ENCODE data around the gene SERINC4.
"Not testable (repeated sequence)": the region's sequence is repeated elsewhere in the genome, so short reads cannot be mapped to it uniquely, and the experiment has no call there.

SERINC4 gene

DNA sequence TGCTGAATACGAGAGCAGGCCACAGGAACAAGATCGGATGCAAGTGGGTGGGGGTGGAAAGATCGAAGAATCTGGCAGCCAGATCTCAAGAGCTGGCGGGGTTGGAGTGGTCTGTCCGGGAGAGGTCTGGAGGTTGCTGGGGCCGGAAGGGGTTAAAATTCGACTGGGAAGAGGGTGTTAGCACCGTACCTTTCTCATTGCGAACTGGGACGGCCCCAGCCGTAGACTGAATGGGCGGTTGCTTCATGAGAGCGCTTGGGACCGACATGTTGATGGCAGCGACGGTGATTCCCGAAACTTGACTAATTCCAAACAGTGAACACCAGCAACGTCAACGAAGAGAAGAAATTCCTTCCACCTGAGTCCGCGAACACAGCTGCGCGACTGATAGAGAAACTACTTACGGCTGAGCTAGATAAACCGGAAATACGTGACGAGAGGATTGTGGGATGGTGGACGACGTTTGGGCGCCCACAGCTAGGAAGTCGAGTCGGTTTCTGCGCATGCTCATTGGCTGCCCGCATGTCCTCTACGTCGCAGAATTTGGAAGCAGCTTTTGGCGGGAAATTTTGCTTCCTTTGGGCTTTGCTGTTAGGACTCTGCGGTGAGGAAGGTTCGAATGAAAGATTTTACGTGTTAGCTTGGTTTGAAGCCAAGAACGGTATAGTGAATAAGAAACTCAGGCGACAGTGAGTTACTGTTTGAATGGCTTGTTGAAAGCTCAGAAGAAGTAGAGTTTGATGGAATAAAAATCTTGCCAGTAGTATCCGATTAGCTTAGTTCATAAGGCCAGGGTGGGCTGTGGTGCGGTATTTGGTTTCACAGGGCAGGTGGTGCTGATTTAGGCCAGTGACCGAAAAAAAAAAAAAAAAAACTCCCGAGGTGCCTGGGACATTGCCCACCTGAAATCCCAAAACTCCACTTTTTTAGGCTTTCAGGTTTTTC, 24.6 kb upstream of the SERINC4 start, which contains the start of gene MFAP1:
Gene MFAP1, minus strand, starts transcription at position 389 of the 945 bp plus-strand sequence. Its CDS starts 121 bp downstream, at position 268.
- H3K4me3 ChIP-seq (ENCODE audit: low read depth, low read length): peak within 1 kb of the TSS; percentile 84
- H3K9me3 ChIP-seq (ENCODE audit: control insufficient read depth, insufficient read depth, low read depth, low read length): peaks cover 3% of the 10 kb centered on the region; the same call in 1 of the 2 replicates
- peak within 1 kb of the TSS; percentile 10; the same call in 1 of the 2 replicates for H3K27ac ChIP-seq (ENCODE audit: low read depth, low read length)
- H3K27me3 ChIP-seq (ENCODE audit: control insufficient read depth, insufficient read depth, low read length): no peaks in the 10 kb centered on the region
- peaks cover 9% of the 10 kb centered on the region; the same call in 1 of the 2 replicates for H3K36me3 ChIP-seq (ENCODE audit: control insufficient read depth, insufficient read depth, low read length)
- peak within 1 kb of the TSS; percentile 85 for H3K9ac ChIP-seq (ENCODE audit: low read length)
- 0 out of 2 replicates have a peak, but pooled peaks cover 7% of the 10 kb centered on the region for H3K4me1 ChIP-seq (ENCODE audit: control insufficient read depth, insufficient read depth, low read length)

- Histone ChIP-seq H3K9ac (ENCODE audit: low read length) (no peak overlapping the region), H3K27ac (ENCODE audit: low read depth, low read length) (no peak overlapping the region), H3K4me1 (ENCODE audit: control insufficient read depth, insufficient read depth, low read length) (no peaks in the 10 kb centered on the region), H3K27me3 (ENCODE audit: control insufficient read depth, insufficient read depth, low read length) (no peaks in the 10 kb centered on the region), H3K36me3 (ENCODE audit: control insufficient read depth, insufficient read depth, low read length) (peaks cover 16% of the 10 kb centered on the region), H3K4me3 (ENCODE audit: low read depth, low read length) (no peak overlapping the region), H3K9me3 (ENCODE audit: control insufficient read depth, insufficient read depth, low read depth, low read length) (peaks cover 3% of the 10 kb centered on the region; the same call in 1 of the 2 replicates)
Observed at GRCh38 chr15:43821505-43821904, 21.5 kb upstream of the SERINC4 start.

GRCh38 chr15:43815064-43815463, 15.0 kb upstream of the SERINC4 start:
- H3K4me1 ChIP-seq (ENCODE audit: control insufficient read depth, insufficient read depth, low read length); H3K9ac ChIP-seq (ENCODE audit: low read length); H3K4me3 ChIP-seq (ENCODE audit: low read depth, low read length); H3K27ac ChIP-seq (ENCODE audit: low read depth, low read length); H3K27me3 ChIP-seq (ENCODE audit: control insufficient read depth, insufficient read depth, low read length); H3K9me3 ChIP-seq (ENCODE audit: control insufficient read depth, insufficient read depth, low read depth, low read length): not testable (repeated sequence)
- peaks cover 74% of the 10 kb centered on the region for H3K36me3 ChIP-seq (ENCODE audit: control insufficient read depth, insufficient read depth, low read length)

- H3K27me3 ChIP-seq (ENCODE audit: control insufficient read depth, insufficient read depth, low read length): no peaks in the 10 kb centered on the region
- H3K4me3 ChIP-seq (ENCODE audit: low read depth, low read length): no peak overlapping the region
- no peaks in the 10 kb centered on the region for H3K4me1 ChIP-seq (ENCODE audit: control insufficient read depth, insufficient read depth, low read length)
- H3K9me3 ChIP-seq (ENCODE audit: control insufficient read depth, insufficient read depth, low read depth, low read length): no peaks in the 10 kb centered on the region
- peaks cover 95% of the 10 kb centered on the region for H3K36me3 ChIP-seq (ENCODE audit: control insufficient read depth, insufficient read depth, low read length)
- H3K27ac ChIP-seq (ENCODE audit: low read depth, low read length): no peak overlapping the region
- H3K9ac ChIP-seq (ENCODE audit: low read length): no peak overlapping the region
Observed at GRCh38 chr15:43808960-43809678, 9.1 kb upstream of the SERINC4 start.

- Histone ChIP-seq H3K4me3 (ENCODE audit: low read depth, low read length) (no peak overlapping the region), H3K27me3 (ENCODE audit: control insufficient read depth, insufficient read depth, low read length) (no peaks in the 10 kb centered on the region), H3K9ac (ENCODE audit: low read length) (no peak overlapping the region), H3K4me1 (ENCODE audit: control insufficient read depth, insufficient read depth, low read length) (no peaks in the 10 kb centered on the region), H3K36me3 (ENCODE audit: control insufficient read depth, insufficient read depth, low read length) (peaks cover 91% of the 10 kb centered on the region), H3K9me3 (ENCODE audit: control insufficient read depth, insufficient read depth, low read depth, low read length) (no peaks in the 10 kb centered on the region), H3K27ac (ENCODE audit: low read depth, low read length) (no peak overlapping the region)
Observed at GRCh38 chr15:43808435-43808950, 8.5 kb upstream of the SERINC4 start.

GRCh38 chr15:43802676-43803075, 2.7 kb upstream of the SERINC4 start:
- peaks cover 67% of the 10 kb centered on the region for H3K36me3 ChIP-seq (ENCODE audit: control insufficient read depth, insufficient read depth, low read length)
- not testable (repeated sequence) for H3K4me3 ChIP-seq (ENCODE audit: low read depth, low read length); H3K27me3 ChIP-seq (ENCODE audit: control insufficient read depth, insufficient read depth, low read length); H3K27ac ChIP-seq (ENCODE audit: low read depth, low read length); H3K9ac ChIP-seq (ENCODE audit: low read length); H3K9me3 ChIP-seq (ENCODE audit: control insufficient read depth, insufficient read depth, low read depth, low read length)
- peaks cover 19% of the 10 kb centered on the region for H3K4me1 ChIP-seq (ENCODE audit: control insufficient read depth, insufficient read depth, low read length)

DNA sequence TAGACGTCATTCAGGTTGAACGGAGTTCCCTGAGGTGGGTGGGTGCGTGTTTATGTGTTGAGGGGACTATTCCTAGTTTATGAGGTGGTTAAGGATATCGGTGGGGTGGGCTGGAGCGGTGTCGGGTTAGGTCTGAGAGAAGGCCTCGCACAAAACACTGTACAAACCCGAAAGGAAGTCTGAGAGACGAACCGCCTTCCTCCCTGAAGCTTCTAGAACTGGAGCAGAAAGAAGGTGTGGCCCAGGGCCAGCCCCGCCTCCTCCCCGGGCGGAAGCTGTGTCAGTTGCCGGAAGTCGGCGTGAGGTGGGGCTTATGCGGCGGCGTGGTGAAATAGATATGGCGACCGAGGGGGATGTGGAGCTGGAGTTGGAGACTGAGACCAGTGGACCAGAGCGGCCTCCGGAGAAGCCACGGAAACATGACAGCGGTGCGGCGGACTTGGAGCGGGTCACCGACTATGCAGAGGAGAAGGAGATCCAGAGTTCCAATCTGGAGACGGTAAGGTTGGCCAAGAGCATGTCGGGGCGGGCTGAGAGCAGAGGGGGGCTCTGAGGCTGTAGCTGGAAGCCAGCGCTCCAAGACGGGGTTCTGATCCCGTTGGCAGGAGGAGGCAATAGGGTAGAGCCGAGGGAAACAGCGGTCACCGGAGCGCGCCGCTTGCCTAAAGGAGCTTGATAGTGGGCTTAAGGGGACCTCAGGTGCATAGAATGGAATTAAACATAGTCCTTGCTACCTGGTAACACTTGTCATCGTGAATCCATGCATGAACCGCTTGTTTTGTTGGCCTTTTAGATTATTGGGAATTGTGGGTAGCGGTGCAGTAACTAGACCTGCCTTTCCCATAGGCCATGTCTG, 494 bp upstream of the SERINC4 start, which contains the start of gene HYPK:
Gene HYPK, plus strand, starts transcription at position 314 of the 856 bp plus-strand sequence. Its CDS starts 24 bp downstream, at position 338.
- H3K9me3 ChIP-seq (ENCODE audit: control insufficient read depth, insufficient read depth, low read depth, low read length): no peaks in the 10 kb centered on the region
- H3K36me3 ChIP-seq (ENCODE audit: control insufficient read depth, insufficient read depth, low read length): peaks cover 66% of the 10 kb centered on the region

DNA sequence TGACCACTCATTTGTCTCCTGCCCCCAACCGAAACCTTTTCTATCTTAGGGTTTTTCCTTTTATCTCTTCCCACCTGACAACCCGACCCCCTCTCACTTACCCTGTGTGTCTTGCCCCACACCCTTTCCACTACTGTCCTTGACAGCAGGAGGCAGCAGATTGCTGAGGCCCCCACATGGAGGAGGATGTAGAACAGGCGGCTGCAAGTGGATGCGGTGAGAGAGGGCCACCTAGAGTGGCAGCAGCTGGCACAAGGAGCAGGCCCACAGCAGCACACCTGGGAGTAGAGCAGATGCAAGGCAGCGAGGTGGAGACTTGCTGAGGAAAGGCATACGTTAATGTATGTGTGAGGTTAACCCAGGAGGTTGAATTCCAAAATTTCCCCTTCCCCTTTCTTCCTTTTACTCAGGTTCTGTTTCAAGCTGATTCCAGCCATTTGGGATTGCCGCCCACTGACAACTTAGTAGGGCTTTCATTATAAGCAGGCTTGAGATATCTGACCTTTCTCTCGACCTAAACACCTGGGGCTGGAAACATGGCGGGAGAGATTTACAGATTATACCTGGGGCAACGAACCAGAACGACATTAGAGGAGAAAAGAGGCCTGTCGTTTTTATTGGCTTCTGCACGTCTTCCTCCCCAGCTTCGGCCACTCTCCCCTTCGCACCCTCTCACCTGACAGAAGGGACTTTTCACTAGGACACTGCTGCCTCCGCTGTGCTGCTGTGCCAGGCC, 643 bp downstream of the SERINC4 start:
- H3K9me3 ChIP-seq (ENCODE audit: control insufficient read depth, insufficient read depth, low read depth, low read length): no peaks in the 10 kb centered on the region
- peak overlapping the region; percentile 48 for H3K9ac ChIP-seq (ENCODE audit: low read length)
- H3K27ac ChIP-seq (ENCODE audit: low read depth, low read length): peak overlapping the region; percentile 48; the same call in 1 of the 2 replicates
- H3K4me1 ChIP-seq (ENCODE audit: control insufficient read depth, insufficient read depth, low read length): peaks cover 38% of the 10 kb centered on the region
- no peak overlapping the region for H3K4me3 ChIP-seq (ENCODE audit: low read depth, low read length)
- H3K36me3 ChIP-seq (ENCODE audit: control insufficient read depth, insufficient read depth, low read length): peaks cover 66% of the 10 kb centered on the region
- H3K27me3 ChIP-seq (ENCODE audit: control insufficient read depth, insufficient read depth, low read length): no peaks in the 10 kb centered on the region

More for the DNA sequence above, 494 bp upstream of the SERINC4 start, which contains the start of gene HYPK:
- peak within 1 kb of the TSS; percentile 48; the same call in 1 of the 2 replicates for H3K27ac ChIP-seq (ENCODE audit: low read depth, low read length)
- no peaks in the 10 kb centered on the region for H3K27me3 ChIP-seq (ENCODE audit: control insufficient read depth, insufficient read depth, low read length)
- H3K4me1 ChIP-seq (ENCODE audit: control insufficient read depth, insufficient read depth, low read length): peaks cover 26% of the 10 kb centered on the region
- H3K9ac ChIP-seq (ENCODE audit: low read length): peak within 1 kb of the TSS; percentile 83
- H3K4me3 ChIP-seq (ENCODE audit: low read depth, low read length): peak within 1 kb of the TSS; percentile 92

DNA sequence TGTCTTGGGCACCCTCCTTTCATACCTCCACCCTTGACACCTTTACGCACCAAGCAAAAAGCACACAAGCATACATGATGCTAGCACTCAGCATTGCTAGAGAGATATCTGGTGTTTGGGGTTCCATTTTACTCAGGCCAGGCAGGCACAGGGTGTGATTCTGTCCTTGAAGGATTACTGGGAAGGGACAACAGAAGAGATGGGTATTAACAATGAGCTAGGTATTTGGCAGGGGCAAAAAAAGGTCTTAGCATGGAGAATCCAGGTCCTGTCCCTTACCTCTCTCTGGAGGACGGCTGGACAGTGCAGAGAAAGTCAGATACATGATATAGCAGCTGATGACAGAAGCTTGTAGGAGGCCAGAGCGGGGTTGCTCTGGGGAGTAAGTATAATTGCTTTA, 3.5 kb downstream of the SERINC4 start:
- H3K9me3 ChIP-seq (ENCODE audit: control insufficient read depth, insufficient read depth, low read depth, low read length): no peaks in the 10 kb centered on the region
- peaks cover 48% of the 10 kb centered on the region for H3K4me1 ChIP-seq (ENCODE audit: control insufficient read depth, insufficient read depth, low read length)
- H3K27me3 ChIP-seq (ENCODE audit: control insufficient read depth, insufficient read depth, low read length): no peaks in the 10 kb centered on the region
- H3K27ac ChIP-seq (ENCODE audit: low read depth, low read length): no peak overlapping the region
- no peak overlapping the region for H3K4me3 ChIP-seq (ENCODE audit: low read depth, low read length)
- no peak overlapping the region for H3K9ac ChIP-seq (ENCODE audit: low read length)
- peaks cover 60% of the 10 kb centered on the region for H3K36me3 ChIP-seq (ENCODE audit: control insufficient read depth, insufficient read depth, low read length)
